GM06990 (cell line): Measurements from ENCODE around the gene ZNF853.

ENCODE experiments used
- DNase-seq: peaks from one replicate; pipeline ENCODE4 v3.0.0-alpha.2; 2011; ENCODE audit not compliant: insufficient read length; ENCODE audit errors: extremely low read depth
- H3K27me3 ChIP-seq: replicated peaks from 2 replicates; pipeline ENCODE4 v1.6.0; 2011; ENCODE audit warnings: low read length; ENCODE audit not compliant: control insufficient read depth, insufficient read depth
- H3K36me3 ChIP-seq: 2 replicates; pipeline ENCODE4 v1.5.1; 2011; ENCODE audit warnings: low read length; ENCODE audit not compliant: control insufficient read depth, insufficient read depth
- H3K4me3 ChIP-seq: replicated peaks from 2 replicates; pipeline ENCODE4 v1.5.1; 2011; ENCODE audit warnings: low read depth, mild to moderate bottlenecking, control low read depth, low read length
- TF ChIP-seq, protein P1 (sequence below): IDR thresholded peaks from 2 replicates; pipeline ENCODE4 v1.5.1; 2011; ENCODE audit warnings: low read length, control low read depth, mild to moderate bottlenecking, inconsistent platforms; ENCODE audit not compliant: insufficient read depth, poor library complexity, severe bottlenecking

The ZNF853 gene

DNA sequence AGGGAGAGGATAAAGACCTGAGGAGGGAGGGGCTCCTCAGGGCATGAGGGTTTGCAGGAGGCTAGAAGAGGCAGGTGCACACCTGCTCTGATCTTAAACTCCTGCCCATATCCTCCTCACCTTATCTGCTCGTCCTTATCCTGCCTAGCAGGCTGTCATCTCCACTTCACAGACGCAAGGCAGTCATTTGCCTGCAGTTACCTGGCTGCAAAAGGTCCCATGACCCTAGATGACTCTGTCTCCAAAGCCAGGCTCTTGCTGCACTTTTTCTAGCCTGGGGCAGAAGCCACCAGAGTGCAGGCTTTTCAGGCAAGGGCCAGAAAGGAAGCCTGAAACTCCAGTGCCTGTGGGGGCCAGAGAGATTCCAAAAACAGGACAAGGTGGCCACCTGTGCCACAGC is 1.7 kb upstream of the ZNF853 start:
- no peak for DNase-seq
- H3K4me3 ChIP-seq = no peak overlapping the region
- no peaks in the 10 kb centered on the region; the same call in 1 of the 2 replicates for H3K27me3 ChIP-seq
- no peaks in the 10 kb centered on the region; the same call in none of the 2 replicates for H3K36me3 ChIP-seq
- TF ChIP-seq, protein P1, sequence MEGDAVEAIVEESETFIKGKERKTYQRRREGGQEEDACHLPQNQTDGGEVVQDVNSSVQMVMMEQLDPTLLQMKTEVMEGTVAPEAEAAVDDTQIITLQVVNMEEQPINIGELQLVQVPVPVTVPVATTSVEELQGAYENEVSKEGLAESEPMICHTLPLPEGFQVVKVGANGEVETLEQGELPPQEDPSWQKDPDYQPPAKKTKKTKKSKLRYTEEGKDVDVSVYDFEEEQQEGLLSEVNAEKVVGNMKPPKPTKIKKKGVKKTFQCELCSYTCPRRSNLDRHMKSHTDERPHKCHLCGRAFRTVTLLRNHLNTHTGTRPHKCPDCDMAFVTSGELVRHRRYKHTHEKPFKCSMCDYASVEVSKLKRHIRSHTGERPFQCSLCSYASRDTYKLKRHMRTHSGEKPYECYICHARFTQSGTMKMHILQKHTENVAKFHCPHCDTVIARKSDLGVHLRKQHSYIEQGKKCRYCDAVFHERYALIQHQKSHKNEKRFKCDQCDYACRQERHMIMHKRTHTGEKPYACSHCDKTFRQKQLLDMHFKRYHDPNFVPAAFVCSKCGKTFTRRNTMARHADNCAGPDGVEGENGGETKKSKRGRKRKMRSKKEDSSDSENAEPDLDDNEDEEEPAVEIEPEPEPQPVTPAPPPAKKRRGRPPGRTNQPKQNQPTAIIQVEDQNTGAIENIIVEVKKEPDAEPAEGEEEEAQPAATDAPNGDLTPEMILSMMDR = no peak

DNA sequence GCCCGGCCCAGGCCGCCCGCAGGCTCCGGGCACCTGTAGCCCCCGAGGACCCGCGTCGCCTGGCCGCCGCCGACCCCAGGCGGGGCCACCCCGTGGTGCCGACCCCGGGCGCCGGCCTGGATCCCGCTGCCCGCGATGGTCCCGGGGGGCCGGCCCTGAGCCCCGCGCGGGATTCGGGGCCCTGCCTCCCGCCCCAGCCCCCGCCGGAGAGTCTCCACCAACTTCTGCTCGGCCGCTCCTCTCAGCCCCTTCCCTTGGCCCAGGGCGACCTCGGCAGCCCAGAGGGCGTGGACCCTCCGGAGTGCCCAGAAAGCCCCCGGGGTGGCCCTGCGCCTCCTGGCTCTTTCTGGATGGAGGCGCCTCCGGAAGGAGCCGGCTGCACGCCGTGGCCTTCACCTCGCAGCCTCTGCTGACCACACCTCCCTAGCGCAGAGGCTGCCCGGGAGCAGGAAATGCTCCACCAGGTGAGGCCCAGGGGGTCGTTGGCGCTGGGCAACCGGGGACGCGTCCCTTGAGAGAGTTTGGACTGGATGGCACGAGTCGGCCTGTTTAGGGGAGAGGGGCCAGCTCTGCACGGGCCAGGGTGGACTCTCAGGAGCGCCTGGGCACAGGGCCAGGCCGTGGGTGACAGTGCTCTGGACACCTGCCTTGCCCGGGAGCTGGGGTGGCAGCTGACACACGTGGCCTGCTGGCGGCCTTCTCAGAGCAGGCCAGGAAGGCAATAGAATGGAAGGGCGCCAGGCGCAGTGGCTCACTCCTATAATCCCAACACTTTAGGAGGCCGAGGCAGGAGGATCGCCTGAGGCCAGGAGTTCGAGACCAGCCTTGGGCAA is 529 bp downstream of the ZNF853 start:
- no peaks in the 10 kb centered on the region for H3K36me3 ChIP-seq
- no peaks in the 10 kb centered on the region; the same call in 1 of the 2 replicates for H3K27me3 ChIP-seq
- TF ChIP-seq, protein P1 = no peak
- no peak for DNase-seq
- H3K4me3 ChIP-seq = no peak overlapping the region

DNA sequence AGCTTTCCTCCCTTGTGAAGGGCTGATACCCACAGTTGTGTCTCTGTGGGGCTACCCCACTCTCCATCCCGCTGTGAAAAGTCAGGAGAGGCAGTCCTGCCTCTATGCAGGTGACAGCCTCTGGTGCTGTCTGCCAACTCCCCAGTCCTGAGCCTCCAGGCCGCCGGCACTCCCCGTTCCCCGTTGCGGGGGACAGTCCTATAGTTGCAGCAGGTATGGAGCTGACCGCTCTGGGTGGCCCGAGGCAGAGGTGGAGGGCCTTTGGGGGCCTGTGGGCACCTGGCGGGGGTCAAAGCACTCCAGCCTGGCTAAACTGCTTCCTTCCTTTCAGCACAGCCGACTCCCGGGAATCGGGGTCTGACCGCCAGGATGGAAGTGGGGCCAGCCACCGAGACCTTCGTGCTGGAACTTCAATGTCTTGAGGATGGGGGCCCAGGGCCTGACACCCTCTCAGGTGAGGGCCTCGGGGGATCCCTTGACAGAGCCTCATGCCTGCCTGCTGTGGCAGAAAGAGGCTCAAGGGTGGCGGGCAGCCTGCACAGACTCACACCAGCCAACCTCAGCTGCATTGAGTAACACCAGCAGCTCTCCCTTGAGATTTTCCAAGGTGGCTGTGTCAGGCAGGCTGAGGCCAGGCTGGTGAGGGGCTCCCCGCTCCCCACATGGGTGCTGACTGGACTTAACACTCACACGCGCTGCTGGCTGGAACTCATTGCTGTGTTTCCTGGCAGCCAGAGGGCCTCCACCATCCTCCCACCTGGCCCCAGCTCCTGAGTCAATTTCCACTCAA is 1.6 kb downstream of the ZNF853 start:
- H3K36me3 ChIP-seq = no peaks in the 10 kb centered on the region
- no peak for DNase-seq
- TF ChIP-seq, protein P1 = no peak
- H3K27me3 ChIP-seq = no peaks in the 10 kb centered on the region; the same call in 1 of the 2 replicates
- no peak overlapping the region for H3K4me3 ChIP-seq

DNA sequence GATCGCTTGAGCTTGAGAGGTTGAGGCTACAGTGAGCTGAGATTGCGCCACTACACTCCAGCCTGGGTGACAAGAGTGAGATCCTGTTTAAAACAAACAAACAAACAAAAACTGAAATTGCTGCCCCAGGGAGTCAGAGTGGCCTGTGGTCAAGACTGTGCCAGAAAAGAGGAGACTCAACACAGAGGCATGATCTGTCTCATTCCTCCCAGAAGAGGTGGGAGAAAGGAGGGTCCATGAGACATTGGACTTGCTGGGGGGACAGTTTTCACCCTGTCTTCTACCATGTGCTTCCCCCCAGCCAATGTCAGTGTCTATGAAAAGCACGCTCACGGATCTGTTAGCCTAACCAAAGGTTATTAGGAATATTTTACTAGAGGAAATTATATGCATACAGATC is 3.2 kb downstream of the ZNF853 start:
- TF ChIP-seq, protein P1 = no peak
- no peak for DNase-seq

DNA sequence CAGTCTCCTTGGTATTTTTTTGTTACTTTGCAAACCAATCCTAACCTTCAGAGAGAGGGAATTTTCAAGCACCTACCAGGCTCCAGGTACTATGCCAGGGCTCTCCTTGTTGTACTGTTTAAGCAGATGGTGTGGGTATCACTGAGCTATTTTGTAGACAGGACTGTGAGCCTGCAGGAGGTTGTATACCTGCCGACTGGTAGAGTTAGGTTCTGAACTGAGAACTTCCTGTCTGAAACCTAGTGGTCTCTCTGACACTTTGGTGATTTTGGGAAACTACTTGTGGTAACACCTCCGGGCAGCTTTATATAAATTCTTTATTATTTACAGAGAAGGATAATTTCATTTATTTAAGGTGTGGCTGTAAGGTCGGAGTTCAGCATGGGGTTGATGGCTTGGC is 4.6 kb downstream of the ZNF853 start:
- DNase-seq = no peak
- no peaks in the 10 kb centered on the region for H3K36me3 ChIP-seq
- H3K27me3 ChIP-seq = no peaks in the 10 kb centered on the region; the same call in 1 of the 2 replicates
- no peak overlapping the region for H3K4me3 ChIP-seq
- TF ChIP-seq, protein P1 = no peak

More for the DNA sequence above, 3.2 kb downstream of the ZNF853 start:
- no peaks in the 10 kb centered on the region; the same call in 1 of the 2 replicates for H3K27me3 ChIP-seq
- H3K4me3 ChIP-seq = no peak overlapping the region
- no peaks in the 10 kb centered on the region for H3K36me3 ChIP-seq
